MV-4-11 (cell line): ENCODE results near the gene OCRL.
A peak's percentile ranks its signal among the peaks of the same experiment; 100 is the strongest.

Source experiments
- DNase-seq: peaks from one replicate; lab custom pipeline; 2025; lab: John Stamatoyannopoulos, UW

The OCRL gene

DNA sequence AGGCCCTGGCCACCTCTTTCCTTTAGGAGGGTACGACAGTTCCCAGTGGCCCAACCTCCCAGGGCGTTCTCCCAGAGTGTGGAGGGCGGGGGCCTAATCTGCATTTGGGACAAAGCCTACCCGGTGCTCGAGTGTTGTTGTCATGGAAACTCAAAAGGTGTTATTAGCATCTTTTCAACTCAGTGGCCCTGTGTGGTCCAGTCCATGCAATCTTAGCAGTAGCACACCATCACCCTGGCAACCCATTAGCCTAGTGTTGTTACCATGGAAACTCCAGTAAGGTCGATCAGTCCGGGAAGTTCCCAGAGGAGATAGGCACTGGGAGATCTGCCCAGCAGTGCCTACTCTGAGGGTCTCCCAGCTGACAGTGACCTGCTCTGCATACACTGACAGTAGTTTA, 94.5 kb downstream of the OCRL start:
- no peak for DNase-seq

DNA sequence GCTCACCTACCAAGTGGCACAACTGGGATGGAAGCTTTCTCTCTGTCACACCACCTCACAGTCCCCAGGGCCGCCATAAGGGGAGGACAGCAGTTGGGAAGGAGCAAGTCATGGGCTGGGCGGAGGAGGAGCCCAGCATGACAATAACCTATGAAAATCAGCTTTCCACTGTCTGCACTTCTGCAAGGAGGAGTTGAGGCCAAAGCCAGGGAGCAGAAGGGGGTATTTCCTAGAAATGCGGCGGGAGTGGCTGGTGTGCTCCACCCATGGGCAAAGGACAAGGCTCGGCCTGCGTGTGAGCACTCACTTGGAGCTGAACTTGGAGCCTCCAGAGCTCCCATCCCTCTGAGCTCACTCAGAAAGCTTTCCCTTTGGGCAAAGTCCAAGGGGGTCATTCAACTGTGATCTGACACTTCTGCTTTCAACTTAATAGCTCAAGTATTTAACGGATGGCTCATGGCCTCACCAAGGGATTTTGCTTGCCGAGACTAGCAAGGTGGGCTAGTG, 96.2 kb downstream of the OCRL start:
- no peak for DNase-seq

DNA sequence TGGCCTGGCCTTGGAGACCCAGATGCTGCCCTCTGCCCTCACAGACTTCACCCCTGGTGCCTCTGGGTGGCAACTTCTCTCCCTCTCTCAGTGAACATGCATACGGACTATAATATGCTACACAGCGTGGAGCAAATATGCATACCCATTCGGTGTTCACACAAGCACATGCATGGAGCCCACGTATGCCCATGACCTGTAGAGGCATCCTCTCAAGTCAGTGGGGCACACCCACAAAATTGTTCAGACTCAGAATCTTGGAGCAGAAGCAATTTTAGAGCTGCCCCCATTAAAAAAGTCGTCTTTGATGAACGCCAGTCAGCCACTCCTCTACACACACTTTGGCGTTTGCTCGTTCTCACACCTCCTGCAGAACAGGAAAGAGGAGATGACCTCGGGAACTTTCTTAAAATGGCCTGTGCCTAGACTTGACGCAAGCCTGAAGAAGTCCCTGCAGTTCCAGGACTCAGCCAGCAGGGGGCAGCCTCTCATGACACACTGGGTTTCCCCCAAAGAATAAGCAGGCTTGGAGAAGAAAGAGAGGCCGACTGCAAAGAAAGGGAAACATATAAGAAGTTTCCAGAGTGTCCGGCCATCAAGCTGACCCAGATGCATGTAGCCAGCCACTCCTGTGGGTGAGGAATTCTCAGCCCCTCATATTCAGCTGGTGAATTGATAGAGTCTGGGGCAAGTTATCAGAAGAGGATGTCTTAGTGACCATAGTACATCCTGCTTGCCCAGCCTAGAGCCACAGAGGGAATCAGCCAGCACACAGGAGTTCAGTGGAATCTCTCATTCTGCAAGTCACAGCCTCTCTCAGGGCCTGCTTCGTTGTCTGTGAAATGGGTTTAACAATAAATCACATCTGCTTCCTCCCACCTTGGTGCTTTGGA, 97.4 kb downstream of the OCRL start:
- peak; percentile 37 for DNase-seq

DNA sequence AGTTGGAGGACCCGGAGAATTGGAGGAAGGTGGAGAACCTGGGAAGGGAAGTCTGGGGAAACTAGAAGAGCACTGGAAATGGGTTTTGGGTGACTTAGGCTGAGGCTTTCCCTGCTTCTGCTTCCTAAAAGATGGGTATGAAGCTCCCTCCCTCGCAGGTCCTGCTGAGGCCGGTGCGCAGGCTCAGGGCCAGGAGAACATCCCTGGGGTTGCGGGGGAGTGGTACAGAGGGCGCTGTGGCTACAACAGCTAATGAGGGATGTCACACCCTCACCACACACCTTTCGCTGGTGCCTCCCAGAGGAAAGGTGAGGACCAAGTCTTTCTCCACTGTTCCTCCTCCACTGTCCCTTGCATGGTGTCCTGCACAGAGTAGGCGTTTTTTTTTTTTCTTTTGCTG, 98.9 kb downstream of the OCRL start:
- no peak for DNase-seq

DNA sequence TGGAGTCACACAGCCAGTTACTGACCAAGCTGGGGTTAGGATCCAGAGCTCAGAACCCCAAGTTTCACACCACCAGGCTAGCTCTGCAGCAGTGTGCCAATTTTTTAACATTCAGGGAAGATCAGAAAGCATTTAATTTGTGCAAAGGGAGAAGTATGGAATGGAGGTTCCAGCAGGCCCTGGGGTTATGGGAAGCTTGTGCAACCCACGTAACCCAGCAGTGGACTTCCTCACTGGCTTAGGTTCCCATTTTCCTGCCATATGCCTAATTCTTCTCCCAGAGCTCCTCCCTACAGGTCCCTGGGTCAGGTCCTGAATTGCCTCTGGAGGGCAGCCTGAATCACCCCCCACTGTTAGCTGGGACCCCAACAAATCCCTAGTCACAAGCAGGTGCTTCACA, 100.7 kb downstream of the OCRL start:
- no peak for DNase-seq

DNA sequence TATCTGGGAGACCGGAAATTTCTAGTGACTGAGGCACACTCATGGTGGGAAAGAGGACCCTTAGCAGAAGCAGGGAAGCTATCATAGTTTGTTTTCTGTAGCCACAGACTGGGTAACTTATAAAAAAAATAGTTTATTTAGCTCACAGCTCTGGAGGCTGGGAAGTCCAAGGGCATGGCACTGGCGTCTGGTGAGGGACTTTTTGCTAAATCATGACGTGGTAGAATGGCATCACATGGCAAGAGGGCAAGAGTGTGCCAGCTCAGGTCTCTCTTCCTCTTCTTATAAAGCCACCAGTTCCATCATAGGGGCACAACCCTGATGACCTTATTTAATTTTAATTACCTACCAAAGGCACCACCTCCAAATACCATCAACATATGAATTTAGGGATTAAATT, 101.4 kb downstream of the OCRL start:
- no peak for DNase-seq

DNA sequence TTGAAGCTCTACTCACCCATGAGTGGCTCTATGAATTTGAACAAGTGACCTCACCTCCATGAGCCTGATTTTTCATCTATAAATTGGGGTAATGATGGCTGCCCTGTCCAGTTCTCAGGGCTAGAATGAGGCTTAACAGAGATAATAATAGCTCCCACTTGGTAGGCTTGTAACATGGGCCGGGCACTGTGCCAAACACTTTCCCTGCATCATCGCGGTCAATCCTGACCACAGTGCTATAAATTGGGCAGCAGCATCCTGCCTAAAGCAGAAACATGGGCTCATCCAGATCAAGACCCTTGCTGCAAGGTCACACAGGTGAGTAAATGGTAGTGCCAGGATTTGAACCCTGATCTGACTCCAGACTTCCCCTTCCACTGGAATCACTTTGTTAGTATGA, 101.9 kb downstream of the OCRL start:
- peak; percentile 5 for DNase-seq
